Stimulated activated naive CD4-positive, alpha-beta T cell treated with Interleukin-2 at 50 U/mL for 16 hours (primary cell): ENCODE results near the gene CCDC68.
"Not testable (repeated sequence)": the region's sequence is repeated elsewhere in the genome, so short reads cannot be mapped to it uniquely, and the experiment has no call there.

Source experiments
- DNase-seq: peaks from one replicate; lab custom pipeline; 2025; lab: John Stamatoyannopoulos, UW

The CCDC68 gene

GRCh38 chr18:54958704-54959625 is at the start of gene CCDC68:
Gene CCDC68, minus strand, starts transcription at chr18:54959461. Its CDS starts 16,670 bp downstream, at chr18:54942791.
- DNase-seq, result no peak

- DNase-seq, result no peak
These were observed 48.3 kb upstream of the CCDC68 start for GRCh38 chr18:55007602-55008001.

GRCh38 chr18:55003695-55004094 is 44.4 kb upstream of the CCDC68 start:
- DNase-seq, result no peak

- no peak for DNase-seq
These were observed 43.0 kb upstream of the CCDC68 start for GRCh38 chr18:55002261-55002660.

- DNase-seq, result no peak
These were observed 42.2 kb upstream of the CCDC68 start for GRCh38 chr18:55001394-55002024.

- DNase-seq, result no peak
These were observed 41.3 kb upstream of the CCDC68 start for GRCh38 chr18:55000529-55000928.

GRCh38 chr18:54999016-54999415 is 39.8 kb upstream of the CCDC68 start:
- DNase-seq, result no peak

GRCh38 chr18:54995421-54996143 is 36.3 kb upstream of the CCDC68 start:
- DNase-seq, result no peak

- no peak for DNase-seq
These were observed 32.7 kb upstream of the CCDC68 start for GRCh38 chr18:54991981-54992380.

- no peak for DNase-seq
These were observed 25.6 kb upstream of the CCDC68 start for GRCh38 chr18:54984908-54985307.

GRCh38 chr18:54983791-54984190 is 24.5 kb upstream of the CCDC68 start:
- no peak for DNase-seq

- DNase-seq, result no peak
These were observed 23.9 kb upstream of the CCDC68 start for GRCh38 chr18:54983041-54983686.

- DNase-seq, result no peak
These were observed 21.8 kb upstream of the CCDC68 start for GRCh38 chr18:54981076-54981475.

- no peak for DNase-seq
These were observed 16.3 kb upstream of the CCDC68 start for GRCh38 chr18:54975598-54975997.

GRCh38 chr18:54973046-54973445 is 13.8 kb upstream of the CCDC68 start:
- DNase-seq, result no peak

- DNase-seq, result no peak
These were observed 9.5 kb upstream of the CCDC68 start for GRCh38 chr18:54968807-54969206.

GRCh38 chr18:54968237-54968636 is 9.0 kb upstream of the CCDC68 start:
- not testable (repeated sequence) for DNase-seq

GRCh38 chr18:54967786-54968185 is 8.5 kb upstream of the CCDC68 start:
- DNase-seq, result no peak

GRCh38 chr18:54964741-54965140 is 5.5 kb upstream of the CCDC68 start:
- DNase-seq, result no peak

GRCh38 chr18:54962919-54963645 is 3.8 kb upstream of the CCDC68 start:
- no peak for DNase-seq

- DNase-seq, result no peak
These were observed 2.6 kb upstream of the CCDC68 start for GRCh38 chr18:54961868-54962267.
